Loucy (cell line): ENCODE data around the gene CAPN9.

Experiments
- H2AFZ ChIP-seq: fragments of 200-600 bp; sonication (generic); 2 replicates; pipeline ENCODE4 v1.6.0; 2016; ENCODE audit warnings: antibody characterized with exemption, mild to moderate bottlenecking, low read length, moderate library complexity
- H3F3A ChIP-seq: fragments of 200-600 bp; 2 replicates; pipeline ENCODE4 v1.6.0; 2016; ENCODE audit warnings: antibody characterized with exemption, low read depth, mild to moderate bottlenecking
- H3K27me3 ChIP-seq: fragments of 200-600 bp; sonication (generic); 2 replicates; pipeline ENCODE4 v1.6.1; 2014; ENCODE audit warnings: low read length, mild to moderate bottlenecking; ENCODE audit not compliant: insufficient read depth, poor library complexity, severe bottlenecking
- H3K36me3 ChIP-seq: fragments of 200-600 bp; sonication (generic); 2 replicates; pipeline ENCODE4 v1.6.1; 2016; ENCODE audit warnings: low read length; ENCODE audit not compliant: insufficient read depth
- H3K4me1 ChIP-seq: fragments of 200-600 bp; sonication (generic); 2 replicates; pipeline ENCODE4 v1.5.1; 2014; ENCODE audit warnings: low read length, mild to moderate bottlenecking; ENCODE audit not compliant: insufficient read depth, poor library complexity, severe bottlenecking
- H3K4me2 ChIP-seq: fragments of 200-600 bp; sonication (generic); 2 replicates; pipeline ENCODE4 v1.6.0; 2014; ENCODE audit warnings: antibody characterized with exemption, low read length, low read depth, mild to moderate bottlenecking; ENCODE audit not compliant: poor library complexity, severe bottlenecking
- H3K4me3 ChIP-seq: fragments of 200-600 bp; sonication (generic); 2 replicates; pipeline ENCODE4 v1.5.1; 2014; ENCODE audit warnings: low read length, mild to moderate bottlenecking, mixed read lengths; ENCODE audit not compliant: poor library complexity, severe bottlenecking
- H3K79me2 ChIP-seq: fragments of 200-600 bp; sonication (generic); 2 replicates; pipeline ENCODE4 v1.6.1; 2014; ENCODE audit warnings: low read length; ENCODE audit not compliant: insufficient read depth
- H3K9ac ChIP-seq: fragments of 200-600 bp; sonication (generic); 2 replicates; pipeline ENCODE4 v1.6.0; 2014; ENCODE audit warnings: mild to moderate bottlenecking, low read depth, low read length, moderate library complexity; ENCODE audit not compliant: poor library complexity, severe bottlenecking
- H3K9me2 ChIP-seq: fragments of 200-600 bp; sonication (generic); replicated peaks from 2 replicates; pipeline ENCODE4 v1.6.1; 2016; ENCODE audit warnings: low read depth, low read length, mixed read lengths
- H3K9me3 ChIP-seq: fragments of 200-600 bp; sonication (generic); 2 replicates; pipeline ENCODE4 v1.6.1; 2014; ENCODE audit warnings: mild to moderate bottlenecking, antibody characterized with exemption, low read length, low read depth; ENCODE audit not compliant: insufficient read depth
- H4K20me1 ChIP-seq: fragments of 200-600 bp; sonication (generic); 2 replicates; pipeline ENCODE4 v1.6.0; 2014; ENCODE audit warnings: antibody characterized with exemption, low read length, mild to moderate bottlenecking; ENCODE audit not compliant: insufficient read depth, poor library complexity, severe bottlenecking
- CTCF ChIP-seq: fragments of 200-600 bp; sonication (generic); conservative IDR thresholded peaks from 2 replicates; pipeline ENCODE4 v1.5.1; 2014; ENCODE audit warnings: mild to moderate bottlenecking, antibody characterized with exemption, low read length
- EZH2phosphoT487 ChIP-seq: fragments of 200-600 bp; IDR thresholded peaks from 2 replicates; pipeline ENCODE4 v1.6.1; 2018; ENCODE audit warnings: antibody characterized with exemption, mild to moderate bottlenecking, moderate library complexity, borderline replicate concordance

Gene CAPN9

GRCh38 chr1:230806552-230806951 is 59.4 kb downstream of the CAPN9 start:
- Histone ChIP-seq H4K20me1 (no peaks in the 10 kb centered on the region), H3K9ac (no peak overlapping the region), H3K79me2 (no peaks in the 10 kb centered on the region)

DNA sequence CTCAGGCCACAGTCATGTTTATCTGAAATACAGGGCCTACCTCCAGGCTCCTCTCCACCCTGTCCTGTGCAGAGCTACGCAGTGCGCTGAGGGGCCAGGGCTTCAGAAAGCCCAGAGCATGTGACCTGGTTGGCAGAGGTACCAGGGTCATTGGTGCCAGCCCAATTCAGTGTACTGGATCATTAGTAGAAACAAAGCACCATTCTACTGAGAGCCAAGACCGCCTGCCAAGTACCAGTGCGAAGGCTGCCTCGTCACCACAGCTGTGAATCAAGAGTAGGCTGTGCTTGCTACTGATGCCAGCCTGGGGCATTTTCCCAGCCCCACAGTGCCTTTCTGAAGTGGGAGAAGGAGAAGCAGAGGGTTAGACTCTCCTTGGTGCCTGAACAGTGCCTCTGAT is 59.8 kb downstream of the CAPN9 start:
- Histone ChIP-seq H3K36me3 (no peaks in the 10 kb centered on the region), H3K9me3 (no peaks in the 10 kb centered on the region), H2AFZ (no peak overlapping the region), H3F3A (no peaks in the 10 kb centered on the region), H3K4me1 (no peaks in the 10 kb centered on the region), H3K27me3 (no peaks in the 10 kb centered on the region), H3K4me2 (no peak overlapping the region), H3K4me3 (no peak overlapping the region), H4K20me1 (no peaks in the 10 kb centered on the region), H3K79me2 (no peaks in the 10 kb centered on the region), H3K9ac (no peak overlapping the region), H3K9me2 (no peaks in the 10 kb centered on the region)
- TF ChIP-seq EZH2phosphoT487, result no peak
- no peak for TF ChIP-seq CTCF

More at GRCh38 chr1:230806552-230806951, 59.4 kb downstream of the CAPN9 start:
- no peaks in the 10 kb centered on the region for H3K9me2 ChIP-seq
- H3K27me3 ChIP-seq, result no peaks in the 10 kb centered on the region
- H2AFZ ChIP-seq, result no peak overlapping the region
- TF ChIP-seq CTCF (no peak), EZH2phosphoT487 (no peak)
- no peaks in the 10 kb centered on the region for H3K9me3 ChIP-seq
- no peaks in the 10 kb centered on the region for H3F3A ChIP-seq
- H3K4me2 ChIP-seq, result no peak overlapping the region
- no peaks in the 10 kb centered on the region for H3K4me1 ChIP-seq
- no peaks in the 10 kb centered on the region for H3K36me3 ChIP-seq
- no peak overlapping the region for H3K4me3 ChIP-seq

DNA sequence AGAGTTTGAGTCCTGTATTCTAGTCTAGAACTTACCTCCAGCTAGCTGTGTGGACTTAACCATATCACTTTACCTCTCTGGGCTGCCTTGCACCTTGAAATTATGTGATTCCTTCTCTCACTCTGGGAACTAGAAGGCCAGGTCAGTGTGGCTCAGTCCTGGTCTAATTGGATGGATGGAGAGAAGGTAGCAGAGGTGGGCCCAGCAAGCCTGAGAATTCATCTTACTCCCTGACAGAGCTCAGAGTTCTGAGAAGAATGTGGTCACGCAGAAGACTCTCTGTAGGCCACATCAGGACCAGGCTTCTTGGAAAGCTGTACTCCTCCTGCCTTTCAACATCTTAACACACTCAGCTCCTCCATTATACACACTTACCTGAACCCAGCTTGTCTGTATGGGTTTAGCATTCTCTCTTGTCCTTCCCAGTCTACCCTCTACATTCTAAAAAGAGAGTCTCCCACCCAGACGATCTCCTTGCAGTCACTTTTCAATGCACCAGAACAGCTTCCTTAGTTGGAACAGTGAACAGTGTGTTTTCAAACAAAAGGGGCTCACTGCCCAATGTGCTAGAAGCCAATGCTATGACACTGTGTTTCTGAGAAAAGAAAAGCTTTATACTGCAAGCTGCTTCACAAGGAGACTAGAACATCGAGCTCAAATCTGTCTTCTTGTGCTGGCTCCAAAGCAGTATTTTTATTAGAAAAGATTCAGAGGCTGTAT is 60.5 kb downstream of the CAPN9 start:
- Histone ChIP-seq H2AFZ (no peak overlapping the region), H3K4me2 (no peak overlapping the region), H3K4me1 (no peaks in the 10 kb centered on the region), H3K9me2 (no peaks in the 10 kb centered on the region), H3K27me3 (no peaks in the 10 kb centered on the region), H4K20me1 (no peaks in the 10 kb centered on the region), H3K9me3 (no peaks in the 10 kb centered on the region), H3K36me3 (no peaks in the 10 kb centered on the region), H3F3A (no peaks in the 10 kb centered on the region), H3K79me2 (no peaks in the 10 kb centered on the region), H3K4me3 (no peak overlapping the region), H3K9ac (no peak overlapping the region)
- no peak for TF ChIP-seq EZH2phosphoT487

- Histone ChIP-seq H3K79me2 (no peaks in the 10 kb centered on the region), H2AFZ (no peak overlapping the region), H3K4me2 (no peak overlapping the region), H4K20me1 (no peaks in the 10 kb centered on the region), H3K9me3 (no peaks in the 10 kb centered on the region), H3F3A (no peaks in the 10 kb centered on the region), H3K9ac (no peak overlapping the region), H3K27me3 (no peaks in the 10 kb centered on the region), H3K4me1 (no peaks in the 10 kb centered on the region), H3K4me3 (no peak overlapping the region), H3K9me2 (no peaks in the 10 kb centered on the region), H3K36me3 (no peaks in the 10 kb centered on the region)
- TF ChIP-seq CTCF, result no peak
- TF ChIP-seq EZH2phosphoT487, result no peak
Observed at GRCh38 chr1:230808281-230808872, 61.2 kb downstream of the CAPN9 start.
